HepG2 (cell line): Measurements from ENCODE around the gene CAMK2D. TPM values are rescaled to one million over a fixed set of nuclear protein-coding genes. Genes with fewer than 3 reads are reported as not detected.

Experiments used
- ATAC-seq: fragments of 200-7000 bp; cut with Tn5 transposase; 3 replicates; pipeline ENCODE4 v1.9.1; 2020; ENCODE audit warnings: mild to moderate bottlenecking, moderate library complexity
- BruUV-seq: library from RNA; stranded (reverse); fragments of 400-500 nt; replicated peaks from 2 replicates; lab custom pipeline; 2021; lab: Mats Ljungman, UMichigan
- CTCF ChIA-PET: fragments of 300-600 bp; formaldehyde crosslinking; extraction: SDS; loops from one replicate; lab custom pipeline; 2021; ENCODE audit warnings: low total read pairs, inconsistent platforms, low intra/inter-chr PET ratio; lab: Yijun Ruan, JAX
- POLR2A ChIA-PET: fragments of 350-600 bp; sonication (Branson Sonifier 250); formaldehyde crosslinking; loops from one replicate; lab custom pipeline; 2020; ENCODE audit warnings: antibody characterized with exemption, inconsistent platforms; lab: Yijun Ruan, JAX
- DNase-seq: peaks from one replicate; pipeline ENCODE4 v3.0.0-alpha.2; 2015; ENCODE audit warnings: low spot score
- FAIRE-seq: peaks from 3 replicates; lab custom pipeline; 2011; peaks lifted over from hg19 to GRCh38; lab: Jason Lieb, UNC
- H2AFZ ChIP-seq: one replicate; pipeline ENCODE4 v1.6.1; 2011; ENCODE audit warnings: low read length, inconsistent platforms
- H3K27ac ChIP-seq: fragments of 300-600 bp; 3 replicates; pipeline ENCODE4 v1.8.0; 2011; ENCODE audit warnings: mixed run types, mild to moderate bottlenecking, mixed read lengths, low read length, inconsistent platforms; ENCODE audit not compliant: insufficient read depth; ENCODE audit errors: extremely low read length
- H3K27me3 ChIP-seq, 2 experiments: fragments of 200-600 bp in 1 of 2; 2 replicates in 1 of 2; 3 replicates in 1 of 2; pipeline versions ENCODE4 v1.6.0 to v1.8.0; 2011; ENCODE audit warnings: low read length in 2 of 2, mild to moderate bottlenecking in 2 of 2, moderate library complexity in 2 of 2, inconsistent platforms in 1 of 2; ENCODE audit not compliant: insufficient read depth in 2 of 2, control insufficient read depth in 1 of 2
- H3K36me3 ChIP-seq, 2 experiments: fragments of 200-600 bp in 1 of 2; replicated peaks in 1 of 2; 2 replicates in 1 of 2; 3 replicates in 1 of 2; pipeline versions ENCODE4 v1.5.1 to v1.8.0; 2011; ENCODE audit warnings: low read length in 2 of 2, inconsistent platforms in 1 of 2; ENCODE audit not compliant: insufficient read depth in 2 of 2, control insufficient read depth in 1 of 2
- H3K4me1 ChIP-seq: 2 replicates; pipeline ENCODE4 v1.5.1; 2012; ENCODE audit warnings: low read length, inconsistent platforms; ENCODE audit not compliant: insufficient read depth
- H3K4me2 ChIP-seq: 2 replicates; pipeline ENCODE4 v1.6.0; 2011; ENCODE audit warnings: low read depth, low read length, inconsistent platforms
- H3K4me3 ChIP-seq, 3 experiments: fragments of 200-600 bp in 1 of 3; sonication (generic), shearing (Covaris generic) in 1 of 3; replicated peaks in 1 of 3; 2 replicates each; pipeline ENCODE4 v1.5.1; 2011 to 2016; ENCODE audit warnings: low read length in 3 of 3, inconsistent platforms in 2 of 3, low read depth in 2 of 3, mild to moderate bottlenecking in 2 of 3, control low read depth in 1 of 3, mixed read lengths in 1 of 3; ENCODE audit not compliant: insufficient read depth in 1 of 3
- H3K79me2 ChIP-seq: one replicate; pipeline ENCODE4 v1.6.1; 2011; ENCODE audit warnings: low read length, inconsistent platforms; ENCODE audit not compliant: insufficient read depth
- H3K9ac ChIP-seq: 2 replicates; pipeline ENCODE4 v1.6.0; 2011; ENCODE audit warnings: mild to moderate bottlenecking, low read depth, low read length, inconsistent platforms; ENCODE audit not compliant: insufficient read depth
- H3K9me3 ChIP-seq: 2 replicates; pipeline ENCODE4 v1.5.1; 2012; ENCODE audit warnings: mild to moderate bottlenecking, low read length
- H4K20me1 ChIP-seq: 2 replicates; pipeline ENCODE4 v1.6.0; 2011; ENCODE audit warnings: inconsistent platforms, mild to moderate bottlenecking, low read length, moderate library complexity; ENCODE audit not compliant: insufficient read depth
- CENPX ChIP-seq: sonication (generic); formaldehyde crosslinking; IDR thresholded peaks from 2 replicates; pipeline ENCODE4 v1.9.0; 2021; ENCODE audit warnings: mild to moderate bottlenecking, missing genetic modification reagents, moderate library complexity
- ETV5 ChIP-seq: IDR thresholded peaks from 2 replicates; pipeline ENCODE4 v1.6.1; 2018; ENCODE audit warnings: missing biosample characterization, missing genetic modification reagents, inconsistent platforms, borderline replicate concordance
- HDAC1 ChIP-seq: sonication (generic); formaldehyde crosslinking; IDR thresholded peaks from 2 replicates; pipeline ENCODE4 v1.5.1; 2020; ENCODE audit warnings: mild to moderate bottlenecking, missing genetic modification reagents
- ISL2 ChIP-seq: sonication (generic); formaldehyde crosslinking; IDR thresholded peaks from 2 replicates; pipeline ENCODE4 v1.5.0; 2020; ENCODE audit warnings: missing genetic modification reagents
- KLF16 ChIP-seq, 2 experiments: sonication (generic) in 1 of 2; formaldehyde crosslinking in 1 of 2; IDR thresholded peaks; 2 replicates each; pipeline versions ENCODE4 v1.6.1 to v1.8.0; 2016 to 2023; ENCODE audit warnings: missing genetic modification reagents in 2 of 2, missing compliant biosample characterization in 1 of 2
- KMT2B ChIP-seq: IDR thresholded peaks from 2 replicates; pipeline ENCODE4 v1.6.1; 2016; ENCODE audit warnings: missing genetic modification reagents, missing compliant biosample characterization
- LCORL ChIP-seq, 2 experiments: fragments of 450-650 bp in 1 of 2; sonication (generic) in 1 of 2; formaldehyde crosslinking in 1 of 2; IDR thresholded peaks; 2 replicates each; pipeline versions ENCODE4 v1.5.0 to v1.6.1; 2017 to 2020; ENCODE audit warnings: antibody characterized with exemption in 1 of 2, missing genetic modification reagents in 1 of 2
- PCBP2 ChIP-seq: fragments of 200-400 bp; formaldehyde crosslinking; optimal IDR thresholded peaks from 2 replicates; pipeline ENCODE3; 2018; ENCODE audit warnings: low read length, low read depth; ENCODE audit not compliant: poor library complexity, severe bottlenecking
- PHF8 ChIP-seq: sonication (generic); formaldehyde crosslinking; IDR thresholded peaks from 2 replicates; pipeline ENCODE4 v1.5.0; 2020; ENCODE audit warnings: missing genetic modification reagents
- RBAK ChIP-seq: sonication (generic); formaldehyde crosslinking; IDR thresholded peaks from 2 replicates; pipeline ENCODE4 v1.5.1; 2020; ENCODE audit warnings: mild to moderate bottlenecking, missing genetic modification reagents
- TBX2 ChIP-seq: sonication (generic); formaldehyde crosslinking; IDR thresholded peaks from 2 replicates; pipeline ENCODE4 v1.5.0; 2020; ENCODE audit warnings: missing genetic modification reagents, mild to moderate bottlenecking, borderline replicate concordance
- ZBTB7B ChIP-seq: sonication (generic); formaldehyde crosslinking; IDR thresholded peaks from 2 replicates; pipeline ENCODE4 v1.4.0; 2020; ENCODE audit warnings: missing genetic modification reagents
- ZNF205 ChIP-seq: IDR thresholded peaks from 2 replicates; pipeline ENCODE4 v1.6.1; 2018; ENCODE audit warnings: missing biosample characterization, missing genetic modification reagents
- ZNF567 ChIP-seq: sonication (generic); formaldehyde crosslinking; IDR thresholded peaks from 2 replicates; pipeline ENCODE4 v1.8.1; 2023; ENCODE audit warnings: mild to moderate bottlenecking, missing genetic modification reagents, borderline replicate concordance
- ZNF652 ChIP-seq: IDR thresholded peaks from 2 replicates; pipeline ENCODE4 v1.6.1; 2016; ENCODE audit warnings: low read depth, borderline replicate concordance
- ZNF672 ChIP-seq: sonication (generic); formaldehyde crosslinking; IDR thresholded peaks from 2 replicates; pipeline ENCODE4 v1.8.1; 2022; ENCODE audit warnings: missing genetic modification reagents
- ZNF781 ChIP-seq: sonication (generic); formaldehyde crosslinking; IDR thresholded peaks from 2 replicates; pipeline ENCODE4 v1.5.1; 2020; ENCODE audit warnings: borderline replicate concordance, mild to moderate bottlenecking, missing genetic modification reagents; ENCODE audit errors: not compliant biosample characterization
- ZNF792 ChIP-seq: IDR thresholded peaks from 2 replicates; pipeline ENCODE4 v1.6.1; 2016
- ZSCAN21 ChIP-seq: sonication (generic); formaldehyde crosslinking; IDR thresholded peaks from 2 replicates; pipeline ENCODE4 v1.8.0; 2022; ENCODE audit warnings: mild to moderate bottlenecking, missing genetic modification reagents, moderate library complexity, borderline replicate concordance
- WGBS: methylation state at CpG from one replicate; pipeline ENCODE4 v1.1.6; 2017; ENCODE audit warnings: low lambda C conversion rate; 5-methylcytosine and 5-hydroxymethylcytosine counted together
- in situ Hi-C: cut with HindIII; loops from 2 replicates; pipeline ENCODE4 v1.10.0; 2017; ENCODE audit warnings: low pct_unique_long_range_greater_than_20kb; ENCODE audit not compliant: extremely low pct_ligation_motif_present
- intact Hi-C: fragments of 100-400 bp; cut with micrococcal nuclease; formaldehyde crosslinking; loops from one replicate; pipeline ENCODE4 v1.10.0; 2022; ENCODE audit not compliant: unreplicated experiment
- polyA plus RNA-seq, 8 experiments: library from polyadenylated mRNA; depleted of rRNA in 3 of 8; stranded (reverse) in 7 of 8; unstranded in 1 of 8; fragments of >200 nt; fragmentation: Illumina TruSeq in 4 of 8; extraction: Trizol in 4 of 8; gene quantifications; 2 replicates each; pipeline versions ENCODE4 v1.2.1 to v1.2.3, GENCODE V29; 2011 to 2016; ENCODE audit warnings: low read depth in 4 of 8, missing spikeins in 1 of 8, mixed read lengths in 1 of 8; ENCODE audit not compliant: insufficient read depth in 1 of 8
- total RNA-seq, 5 experiments: library from RNA; depleted of rRNA; stranded (reverse); fragments of >200 nt; fragmentation: Illumina TruSeq; extraction: Trizol; gene quantifications; 2 replicates each; pipeline ENCODE4 v1.2.3, GENCODE V29; 2016; ENCODE audit warnings: low read depth in 1 of 5
- TF ChIP-seq, protein P1 (sequence below): IDR thresholded peaks from 2 replicates; pipeline ENCODE4 v1.6.1; 2016
- TF ChIP-seq, protein P2 (sequence below): sonication (generic); formaldehyde crosslinking; IDR thresholded peaks from 2 replicates; pipeline ENCODE4 v1.5.0; 2020; ENCODE audit warnings: mild to moderate bottlenecking, missing genetic modification reagents, moderate library complexity
- TF ChIP-seq, protein P3 (sequence below): sonication (generic); formaldehyde crosslinking; conservative IDR thresholded peaks from 2 replicates; pipeline ENCODE4 v1.8.0; 2022; ENCODE audit warnings: mild to moderate bottlenecking, moderate library complexity, missing genetic modification reagents

CAMK2D gene
- total and polyA plus RNA-seq, 2 of the 13 experiments (the other 11 are each of a cell fraction or from before 2014, with no cell fraction given), result 18.0 to 65.4 TPM

- Histone ChIP-seq H3K4me3 (peak overlapping the region in 1 of 3 experiments; percentile 30; a peak in 1 of 6 replicates), H3K27me3 (no peaks in the 10 kb centered on the region), H3K36me3 (peaks cover 0 to 2% of the 10 kb centered on the region in 2 experiments; a peak in 1 of 5 replicates), H3K4me1 (peaks cover 71% of the 10 kb centered on the region), H3K9me3 (no peaks in the 10 kb centered on the region), H3K9ac (no peak overlapping the region), H2AFZ (no peak overlapping the region), H4K20me1 (no peaks in the 10 kb centered on the region), H3K27ac (peak overlapping the region; percentile 58), H3K4me2 (peak overlapping the region; percentile 54), H3K79me2 (peaks cover 18% of the 10 kb centered on the region)
- WGBS, result 23% methylated on average over 3 of the region's 3 CpGs
- in situ Hi-C loops, result no loop called here
- ChIA-PET CTCF (no interaction called here), POLR2A (interaction anchor here (0.6 to 1.0 kb wide), 3 partner anchors 8 to 124 kb away, joined by 3 read pairs; no protein-coding TSS in a partner anchor)
- ATAC-seq (peak; percentile 84), FAIRE-seq (peak; percentile 43), DNase-seq (peak; percentile 78)
- intact Hi-C loops, result no loop called here
- no TSS peak for BruUV-seq
- no peak for TF ChIP-seq ZNF781
- TF ChIP-seq LCORL (IDR thresholded peaks at IDR 0.05), result no peak
- 0 out of 2 replicates have a peak, but pooled peaks have one; percentile 22 for TF ChIP-seq LCORL (CRISPR knock-in tag; IDR thresholded peaks at IDR 0.05)
- TF ChIP-seq, protein P1, sequence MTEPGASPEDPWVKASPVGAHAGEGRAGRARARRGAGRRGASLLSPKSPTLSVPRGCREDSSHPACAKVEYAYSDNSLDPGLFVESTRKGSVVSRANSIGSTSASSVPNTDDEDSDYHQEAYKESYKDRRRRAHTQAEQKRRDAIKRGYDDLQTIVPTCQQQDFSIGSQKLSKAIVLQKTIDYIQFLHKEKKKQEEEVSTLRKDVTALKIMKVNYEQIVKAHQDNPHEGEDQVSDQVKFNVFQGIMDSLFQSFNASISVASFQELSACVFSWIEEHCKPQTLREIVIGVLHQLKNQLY, result 0 out of 2 replicates have a peak, but pooled peaks have one; percentile 22
- peak; percentile 76 for TF ChIP-seq HDAC1
- TF ChIP-seq ZNF205 (CRISPR knock-in tag), result 0 out of 2 replicates have a peak, but pooled peaks have one; percentile 28
- 0 out of 2 replicates have a peak, but pooled peaks have one; percentile 70 for TF ChIP-seq ZNF567 (CRISPR knock-in tag)
- no peak for TF ChIP-seq ZSCAN21 (CRISPR knock-in tag)
- TF ChIP-seq ZNF792 (CRISPR knock-in tag), result peak; percentile 47; the same call in 1 of the 2 replicates
- TF ChIP-seq, protein P2, sequence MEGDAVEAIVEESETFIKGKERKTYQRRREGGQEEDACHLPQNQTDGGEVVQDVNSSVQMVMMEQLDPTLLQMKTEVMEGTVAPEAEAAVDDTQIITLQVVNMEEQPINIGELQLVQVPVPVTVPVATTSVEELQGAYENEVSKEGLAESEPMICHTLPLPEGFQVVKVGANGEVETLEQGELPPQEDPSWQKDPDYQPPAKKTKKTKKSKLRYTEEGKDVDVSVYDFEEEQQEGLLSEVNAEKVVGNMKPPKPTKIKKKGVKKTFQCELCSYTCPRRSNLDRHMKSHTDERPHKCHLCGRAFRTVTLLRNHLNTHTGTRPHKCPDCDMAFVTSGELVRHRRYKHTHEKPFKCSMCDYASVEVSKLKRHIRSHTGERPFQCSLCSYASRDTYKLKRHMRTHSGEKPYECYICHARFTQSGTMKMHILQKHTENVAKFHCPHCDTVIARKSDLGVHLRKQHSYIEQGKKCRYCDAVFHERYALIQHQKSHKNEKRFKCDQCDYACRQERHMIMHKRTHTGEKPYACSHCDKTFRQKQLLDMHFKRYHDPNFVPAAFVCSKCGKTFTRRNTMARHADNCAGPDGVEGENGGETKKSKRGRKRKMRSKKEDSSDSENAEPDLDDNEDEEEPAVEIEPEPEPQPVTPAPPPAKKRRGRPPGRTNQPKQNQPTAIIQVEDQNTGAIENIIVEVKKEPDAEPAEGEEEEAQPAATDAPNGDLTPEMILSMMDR, result peak; percentile 76
- TF ChIP-seq ZNF672 (CRISPR knock-in tag), result no peak
- no peak for TF ChIP-seq RBAK (CRISPR knock-in tag)
- 0 out of 2 replicates have a peak, but pooled peaks have one; percentile 29 for TF ChIP-seq ZBTB7B (CRISPR knock-in tag)
- TF ChIP-seq KLF16 (CRISPR knock-in tag; IDR thresholded peaks at IDR 0.05), result 0 out of 4 replicates have a peak, but pooled peaks of 1 of the 2 experiments have one; percentile 24
- no peak for TF ChIP-seq PCBP2
- TF ChIP-seq, protein P3, sequence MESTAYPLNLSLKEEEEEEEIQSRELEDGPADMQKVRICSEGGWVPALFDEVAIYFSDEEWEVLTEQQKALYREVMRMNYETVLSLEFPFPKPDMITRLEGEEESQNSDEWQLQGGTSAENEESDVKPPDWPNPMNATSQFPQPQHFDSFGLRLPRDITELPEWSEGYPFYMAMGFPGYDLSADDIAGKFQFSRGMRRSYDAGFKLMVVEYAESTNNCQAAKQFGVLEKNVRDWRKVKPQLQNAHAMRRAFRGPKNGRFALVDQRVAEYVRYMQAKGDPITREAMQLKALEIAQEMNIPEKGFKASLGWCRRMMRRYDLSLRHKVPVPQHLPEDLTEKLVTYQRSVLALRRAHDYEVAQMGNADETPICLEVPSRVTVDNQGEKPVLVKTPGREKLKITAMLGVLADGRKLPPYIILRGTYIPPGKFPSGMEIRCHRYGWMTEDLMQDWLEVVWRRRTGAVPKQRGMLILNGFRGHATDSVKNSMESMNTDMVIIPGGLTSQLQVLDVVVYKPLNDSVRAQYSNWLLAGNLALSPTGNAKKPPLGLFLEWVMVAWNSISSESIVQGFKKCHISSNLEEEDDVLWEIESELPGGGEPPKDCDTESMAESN (CRISPR knock-in tag), result no peak
- peak; percentile 90 for TF ChIP-seq ETV5 (CRISPR knock-in tag)
- TF ChIP-seq KMT2B, result peak; percentile 34; the same call in 1 of the 2 replicates
- peak; percentile 74; the same call in 1 of the 2 replicates for TF ChIP-seq TBX2 (CRISPR knock-in tag)
- no peak for TF ChIP-seq PHF8 (CRISPR knock-in tag)
- no peak for TF ChIP-seq CENPX (CRISPR knock-in tag)
- TF ChIP-seq ZNF652 (CRISPR knock-in tag), result no peak
- peak; percentile 57; the same call in 1 of the 2 replicates for TF ChIP-seq ISL2 (CRISPR knock-in tag)
These were observed 125.1 kb downstream of the CAMK2D start for GRCh38 chr4:113636438-113636818.
